K562 treated with DMSO at 1 percent for 48 hours (cell line): ENCODE results near the gene ASCL1. TPM values are rescaled to one million over a fixed set of nuclear protein-coding genes. Genes with fewer than 3 reads are reported as not detected.

Source experiments
- total RNA-seq: library from RNA; unstranded; fragments of 300-600 nt; gene quantifications from 2 replicates; pipeline ENCODE4 v1.2.3, GENCODE V29; 2022; ENCODE audit warnings: low replicate concordance; ENCODE audit errors: extremely low read depth

ASCL1 gene
- not detected in 2 replicates for total RNA-seq

DNA sequence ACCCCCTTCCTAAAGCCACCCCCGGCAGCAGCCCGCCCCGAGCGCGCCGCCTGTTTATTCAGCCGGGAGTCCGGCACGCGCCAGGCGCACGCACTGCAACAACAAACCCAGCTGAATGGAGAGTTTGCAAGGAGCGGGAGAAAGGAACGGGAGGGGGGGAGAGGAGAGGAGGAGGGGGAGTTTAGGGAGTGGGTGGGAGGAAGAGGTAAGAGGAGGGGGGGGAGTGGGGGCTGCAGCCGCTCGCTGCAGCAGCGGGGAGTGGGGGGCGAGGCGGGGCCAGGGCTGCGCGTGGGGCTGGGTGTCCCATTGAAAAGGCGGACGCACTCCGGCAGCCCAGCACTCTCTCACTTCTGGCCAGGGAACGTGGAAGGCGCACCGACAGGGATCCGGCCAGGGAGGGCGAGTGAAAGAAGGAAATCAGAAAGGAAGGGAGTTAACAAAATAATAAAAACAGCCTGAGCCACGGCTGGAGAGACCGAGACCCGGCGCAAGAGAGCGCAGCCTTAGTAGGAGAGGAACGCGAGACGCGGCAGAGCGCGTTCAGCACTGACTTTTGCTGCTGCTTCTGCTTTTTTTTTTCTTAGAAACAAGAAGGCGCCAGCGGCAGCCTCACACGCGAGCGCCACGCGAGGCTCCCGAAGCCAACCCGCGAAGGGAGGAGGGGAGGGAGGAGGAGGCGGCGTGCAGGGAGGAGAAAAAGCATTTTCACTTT lies at the start of gene ASCL1:
TSS of gene ASCL1 (plus strand) at position 336 of the 712 bp plus-strand sequence. CDS start 571 bp downstream, outside the sequence.

DNA sequence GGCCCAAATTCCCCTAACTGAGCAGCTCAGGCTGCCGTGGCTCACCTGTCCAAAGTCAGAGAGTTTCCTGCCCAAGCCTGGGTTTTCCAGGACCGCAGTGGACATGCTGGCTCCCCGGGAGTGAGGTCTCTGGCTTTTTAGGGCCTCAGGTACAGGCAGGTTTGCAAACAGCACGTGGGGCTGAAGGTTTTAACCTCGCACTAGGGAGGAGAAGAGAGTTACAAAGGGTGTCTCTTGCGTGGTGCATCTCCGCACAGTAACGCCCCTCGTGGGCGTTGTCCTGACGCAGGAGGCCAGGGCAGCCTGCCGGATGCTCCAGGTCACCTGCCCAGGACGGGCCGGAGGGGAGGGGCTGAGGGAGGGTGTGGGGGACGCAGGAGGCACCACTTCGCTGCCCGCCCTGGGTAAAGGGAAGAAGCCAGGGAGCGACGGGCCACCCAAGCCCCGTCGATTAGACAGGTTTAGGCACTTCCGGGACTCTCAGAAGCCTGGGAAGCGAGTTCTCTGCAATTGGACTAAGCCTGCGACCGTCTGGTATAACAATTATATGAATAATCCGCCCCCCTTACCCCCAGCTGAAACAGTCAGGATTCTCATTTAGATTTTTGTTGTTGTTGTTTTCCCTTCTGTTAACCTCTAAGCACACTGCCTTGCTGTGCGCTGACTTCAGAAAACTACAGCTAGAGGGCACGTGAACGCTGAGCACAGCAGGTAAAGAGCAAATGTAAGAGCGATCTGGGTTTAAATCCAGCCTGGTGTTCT lies 40.3 kb upstream of the ASCL1 start, which contains the start of gene PAH:
TSS of gene PAH (minus strand) at position 219 of the 762 bp plus-strand sequence. CDS start at position 105, 114 bp downstream.

Other genes with a start within 250 kb of the ASCL1 start
- gene PAH, start 40.4 kb upstream of the ASCL1 start, total RNA-seq = not detected in 2 replicates